ENCODE measurements around the gene LRRC4B.

LRRC4B gene

GRCh38 chr19:50511069-50511822 lies 57.0 kb downstream of the LRRC4B start, which contains the start of gene JOSD2:
Gene JOSD2, minus strand, starts transcription at chr19:50511191. Its CDS starts 760 bp downstream, at chr19:50510431.
- in situ Hi-C loops (cut with HindIII; ENCODE audit: low sequenced_read_pairs), result no loop called here
- H3K4me3 ChIP-seq (ENCODE audit: low read depth, low read length), result peak within 1 kb of the TSS; percentile 80
- DNase-seq (ENCODE audit: low read depth), result peak; percentile 98
- no peak for TF ChIP-seq CTCF (IDR thresholded peaks at IDR 0.05; ENCODE audit: low read depth, low read length, missing control alignments)

GRCh38 chr19:50510700-50511068 lies 57.6 kb downstream of the LRRC4B start:
- no peak for TF ChIP-seq CTCF (IDR thresholded peaks at IDR 0.05; ENCODE audit: low read depth, low read length, missing control alignments)
- in situ Hi-C loops (cut with HindIII; ENCODE audit: low sequenced_read_pairs), result no loop called here
- no peak for DNase-seq (ENCODE audit: low read depth)
- H3K4me3 ChIP-seq (ENCODE audit: low read depth, low read length), result peak overlapping the region; percentile 80

GRCh38 chr19:50510121-50510670 lies 58.0 kb downstream of the LRRC4B start:
- H3K4me3 ChIP-seq (ENCODE audit: low read depth, low read length), result peak overlapping the region; percentile 80
- DNase-seq (ENCODE audit: low read depth), result no peak
- in situ Hi-C loops (cut with HindIII; ENCODE audit: low sequenced_read_pairs), result no loop called here
- TF ChIP-seq CTCF (IDR thresholded peaks at IDR 0.05; ENCODE audit: low read depth, low read length, missing control alignments), result no peak

- no peak for TF ChIP-seq CTCF (IDR thresholded peaks at IDR 0.05; ENCODE audit: low read depth, low read length, missing control alignments)
- H3K4me3 ChIP-seq (ENCODE audit: low read depth, low read length), result no peak overlapping the region
- DNase-seq (ENCODE audit: low read depth), result no peak
- in situ Hi-C loops (cut with HindIII; ENCODE audit: low sequenced_read_pairs), result no loop called here
These were observed 58.9 kb downstream of the LRRC4B start for GRCh38 chr19:50509366-50509765.

GRCh38 chr19:50508843-50509190 lies 59.4 kb downstream of the LRRC4B start:
- no peak for DNase-seq (ENCODE audit: low read depth)
- in situ Hi-C loops (cut with HindIII; ENCODE audit: low sequenced_read_pairs), result no loop called here
- no peak for TF ChIP-seq CTCF (IDR thresholded peaks at IDR 0.05; ENCODE audit: low read depth, low read length, missing control alignments)
- no peak overlapping the region for H3K4me3 ChIP-seq (ENCODE audit: low read depth, low read length)

- no peak overlapping the region for H3K4me3 ChIP-seq (ENCODE audit: low read depth, low read length)
- TF ChIP-seq CTCF (IDR thresholded peaks at IDR 0.05; ENCODE audit: low read depth, low read length, missing control alignments), result no peak
- in situ Hi-C loops (cut with HindIII; ENCODE audit: low sequenced_read_pairs), result no loop called here
- DNase-seq (ENCODE audit: low read depth), result no peak
These were observed 60.9 kb downstream of the LRRC4B start for GRCh38 chr19:50507376-50507775.
